ENCODE data around the gene KLF9.

Gene KLF9

GRCh38 chr9:70352356-70352755 is 62.1 kb downstream of the KLF9 start:
- in situ Hi-C loops (cut with HindIII; ENCODE audit: low pct_ligation_motif_present, low sequenced_read_pairs): no loop called here
- TF ChIP-seq, protein P1, sequence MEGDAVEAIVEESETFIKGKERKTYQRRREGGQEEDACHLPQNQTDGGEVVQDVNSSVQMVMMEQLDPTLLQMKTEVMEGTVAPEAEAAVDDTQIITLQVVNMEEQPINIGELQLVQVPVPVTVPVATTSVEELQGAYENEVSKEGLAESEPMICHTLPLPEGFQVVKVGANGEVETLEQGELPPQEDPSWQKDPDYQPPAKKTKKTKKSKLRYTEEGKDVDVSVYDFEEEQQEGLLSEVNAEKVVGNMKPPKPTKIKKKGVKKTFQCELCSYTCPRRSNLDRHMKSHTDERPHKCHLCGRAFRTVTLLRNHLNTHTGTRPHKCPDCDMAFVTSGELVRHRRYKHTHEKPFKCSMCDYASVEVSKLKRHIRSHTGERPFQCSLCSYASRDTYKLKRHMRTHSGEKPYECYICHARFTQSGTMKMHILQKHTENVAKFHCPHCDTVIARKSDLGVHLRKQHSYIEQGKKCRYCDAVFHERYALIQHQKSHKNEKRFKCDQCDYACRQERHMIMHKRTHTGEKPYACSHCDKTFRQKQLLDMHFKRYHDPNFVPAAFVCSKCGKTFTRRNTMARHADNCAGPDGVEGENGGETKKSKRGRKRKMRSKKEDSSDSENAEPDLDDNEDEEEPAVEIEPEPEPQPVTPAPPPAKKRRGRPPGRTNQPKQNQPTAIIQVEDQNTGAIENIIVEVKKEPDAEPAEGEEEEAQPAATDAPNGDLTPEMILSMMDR (IDR thresholded peaks at IDR 0.05; ENCODE audit: low read depth, low read length, missing control alignments): no peak
- peaks cover 16% of the 10 kb centered on the region for H3K36me3 ChIP-seq (replicated peaks)

DNA sequence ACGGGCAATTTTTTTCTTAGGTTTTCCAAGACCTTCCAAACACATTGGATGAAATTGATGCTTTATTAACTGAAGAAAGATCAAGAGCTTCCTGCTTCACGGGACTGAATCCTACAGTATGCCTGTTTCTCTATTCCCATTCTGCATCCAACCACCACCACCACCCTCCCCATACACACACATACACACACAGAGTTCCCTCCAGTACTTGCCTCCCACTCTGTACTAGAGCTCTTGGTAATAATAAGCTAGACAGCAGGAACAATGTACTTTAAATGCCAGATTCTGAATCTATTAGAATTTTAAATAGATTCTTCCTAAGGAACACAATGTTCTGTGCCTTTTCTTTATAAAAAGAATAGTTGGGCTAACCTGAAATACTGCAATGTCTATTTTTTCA is 67.4 kb downstream of the KLF9 start:
- TF ChIP-seq, protein P1 (IDR thresholded peaks at IDR 0.05; ENCODE audit: low read depth, low read length, missing control alignments): no peak
- Histone ChIP-seq H3K27me3 (replicated peaks) (no peaks in the 10 kb centered on the region), H3K27ac (no peak overlapping the region), H3K4me3 (ENCODE audit: low read depth, low read length) (no peak overlapping the region), H3K36me3 (replicated peaks) (peaks cover 21% of the 10 kb centered on the region)
- in situ Hi-C loops (cut with HindIII; ENCODE audit: low pct_ligation_motif_present, low sequenced_read_pairs): no loop called here
- no peak for DNase-seq

More at GRCh38 chr9:70352356-70352755, 62.1 kb downstream of the KLF9 start:
- H3K4me3 ChIP-seq (ENCODE audit: low read depth, low read length): no peak overlapping the region
- no peaks in the 10 kb centered on the region for H3K27me3 ChIP-seq (replicated peaks)
- DNase-seq: peak; percentile 8
- no peak overlapping the region for H3K27ac ChIP-seq

GRCh38 chr9:70340572-70340971 is 73.9 kb downstream of the KLF9 start:
- in situ Hi-C loops (cut with HindIII; ENCODE audit: low pct_ligation_motif_present, low sequenced_read_pairs): no loop called here
- Histone ChIP-seq H3K27me3 (replicated peaks) (no peaks in the 10 kb centered on the region), H3K4me3 (ENCODE audit: low read depth, low read length) (no peak overlapping the region), H3K27ac (no peak overlapping the region), H3K36me3 (replicated peaks) (peaks cover 5% of the 10 kb centered on the region)
- TF ChIP-seq, protein P1 (IDR thresholded peaks at IDR 0.05; ENCODE audit: low read depth, low read length, missing control alignments): no peak
- DNase-seq: no peak
